ENCODE results near the gene DPEP3. TPM values are rescaled to one million over a fixed set of nuclear protein-coding genes. Genes with fewer than 3 reads are reported as not detected.

Gene DPEP3
- total RNA-seq, 1 donor from 2014 or later: 0.12 TPM

DNA sequence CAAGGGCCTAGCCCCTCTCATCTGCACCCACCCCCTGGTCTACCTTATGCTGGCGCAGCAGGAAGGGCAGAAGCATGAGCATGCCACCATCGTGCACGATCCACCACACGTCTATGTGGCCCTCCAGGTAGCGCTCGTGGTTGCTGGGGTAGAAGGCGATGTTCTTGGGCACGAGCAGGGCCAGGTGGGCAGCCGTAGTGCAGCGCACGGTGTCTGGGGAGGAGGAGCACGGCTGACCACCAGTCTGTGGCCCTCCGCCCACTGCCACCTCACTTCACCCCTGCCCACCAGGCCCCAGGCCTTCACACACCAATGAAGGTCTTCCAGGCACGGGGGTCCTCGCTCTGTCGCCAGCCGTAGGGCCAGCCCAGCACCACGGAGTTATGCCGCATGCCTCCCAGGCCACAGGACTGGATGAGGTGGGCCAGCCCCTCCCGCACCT is 34.1 kb downstream of the DPEP3 start:
- intact Hi-C loops (cut with micrococcal nuclease): no loop called here

- intact Hi-C loops (cut with micrococcal nuclease): no loop called here
Measured at GRCh38 chr16:67945392-67945933, 34.8 kb downstream of the DPEP3 start.

DNA sequence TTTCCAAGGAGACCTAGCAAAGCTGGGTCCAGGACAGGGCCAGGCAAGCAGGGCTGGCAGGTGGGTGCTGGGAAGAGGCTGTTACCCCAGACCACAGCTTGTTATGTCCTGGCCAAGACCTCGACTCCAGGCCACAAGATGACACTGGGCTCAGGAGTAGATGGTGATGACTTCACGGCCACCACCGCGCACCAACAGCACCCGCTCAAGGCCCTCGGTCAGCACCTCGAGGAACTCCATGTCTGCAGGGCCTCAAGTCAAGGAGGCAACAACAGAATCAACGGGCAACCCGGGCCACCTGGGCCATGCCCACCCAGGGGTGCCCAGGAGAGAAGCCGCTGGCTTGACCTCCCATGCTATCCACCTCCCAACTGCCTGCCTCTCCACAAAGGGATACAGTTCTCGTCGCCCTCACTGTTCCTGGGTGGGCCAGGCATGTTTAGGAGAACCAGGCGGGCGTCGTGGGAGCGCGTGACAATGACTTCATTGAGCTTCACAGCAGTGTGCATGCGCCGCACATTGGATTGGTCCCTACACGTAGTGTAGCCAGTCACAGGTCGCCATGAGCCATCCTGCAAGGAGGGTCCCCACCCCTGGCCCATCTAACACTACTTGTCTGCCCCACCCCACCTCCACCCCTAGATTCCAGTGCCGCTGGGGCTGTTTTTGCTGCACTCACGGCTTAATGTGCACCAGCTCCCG is 35.5 kb downstream of the DPEP3 start:
- intact Hi-C loops (cut with micrococcal nuclease): no loop called here

DNA sequence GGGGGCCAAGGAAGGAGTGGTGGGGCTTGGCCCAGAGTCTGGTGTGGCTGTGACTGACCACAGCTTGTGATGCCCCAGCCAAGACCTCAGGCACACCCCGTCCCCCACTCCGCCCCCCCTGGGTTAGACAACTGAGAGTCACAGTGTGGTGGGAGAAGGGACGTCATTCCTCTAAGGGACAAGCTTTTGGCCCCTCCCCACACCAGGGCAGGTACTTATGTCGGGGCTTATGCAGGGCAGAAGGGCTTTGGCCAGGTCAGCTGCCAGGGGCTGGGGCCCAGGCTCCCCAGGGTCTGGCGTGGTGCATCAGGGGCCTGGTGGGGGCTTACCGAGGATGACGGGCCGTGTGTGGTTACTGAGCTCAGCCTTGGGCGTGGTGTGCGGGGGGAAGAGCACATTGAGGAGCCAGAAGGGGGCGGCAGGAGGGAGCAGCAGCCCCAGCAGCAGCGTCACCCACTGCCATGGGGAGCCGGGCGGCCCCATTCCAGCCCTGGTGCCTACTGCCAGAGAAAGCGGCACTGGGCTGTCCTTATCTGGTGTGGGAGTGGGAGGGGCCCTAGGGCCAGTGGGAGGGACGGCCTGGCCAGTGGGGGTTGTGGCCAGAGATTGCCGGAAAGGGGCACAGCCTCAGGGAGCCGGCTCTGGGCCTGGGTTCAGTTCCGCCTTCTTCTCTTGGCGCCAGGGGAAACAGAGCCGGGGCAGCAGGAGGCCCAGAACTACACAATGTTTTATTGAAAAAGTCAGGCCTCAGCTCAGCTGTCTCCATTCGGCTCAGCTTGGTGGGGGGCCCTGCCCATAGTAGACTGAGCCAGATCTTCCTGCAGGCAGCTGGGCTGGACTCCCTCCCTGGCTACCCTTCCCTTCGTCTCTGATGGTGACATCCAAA is 36.4 kb downstream of the DPEP3 start, which contains the start of gene LCAT:
Gene LCAT, minus strand, starts transcription at position 502 of the 886 bp plus-strand sequence. Its CDS starts 19 bp downstream, at position 483.
- intact Hi-C loops (cut with micrococcal nuclease): no loop called here

GRCh38 chr16:67943256-67943618 is 37.1 kb downstream of the DPEP3 start:
- intact Hi-C loops (cut with micrococcal nuclease): no loop called here

DNA sequence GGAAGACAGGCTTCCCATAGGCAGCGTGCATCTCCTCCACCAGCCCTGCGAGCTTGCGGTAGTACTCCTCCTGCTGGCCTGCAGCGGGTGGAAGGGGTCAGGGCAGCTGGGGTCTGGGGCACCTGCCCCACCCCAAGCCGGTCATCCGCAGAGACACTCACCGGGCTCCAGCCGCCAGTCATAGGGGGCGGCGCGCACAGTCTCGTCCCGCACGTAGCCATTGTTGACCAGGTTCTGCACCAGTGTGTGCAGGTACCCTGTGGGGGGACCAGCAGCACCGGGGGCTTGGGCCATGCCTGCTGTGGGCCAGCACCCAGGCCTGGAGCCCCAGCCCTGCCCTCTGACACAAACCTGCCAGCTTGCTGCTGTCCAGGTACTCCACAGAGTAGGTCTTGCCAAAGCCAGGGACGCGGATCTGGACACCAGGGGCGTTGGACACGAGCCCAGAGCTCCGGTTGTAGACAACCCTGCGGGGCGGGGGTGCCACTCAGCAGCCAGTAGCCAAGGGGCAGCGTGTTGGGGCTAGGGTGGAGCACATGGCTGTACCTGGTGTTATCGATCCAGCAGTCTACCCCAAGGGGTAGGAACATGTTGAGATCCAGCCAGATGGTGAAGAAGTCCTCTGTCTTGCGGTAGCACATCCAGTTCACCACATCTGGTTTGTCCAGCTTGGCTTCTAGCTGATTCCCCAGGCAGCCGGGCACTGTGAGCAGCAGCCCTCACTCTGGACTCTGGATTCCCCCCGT is 37.6 kb downstream of the DPEP3 start:
- intact Hi-C loops (cut with micrococcal nuclease): no loop called here

GRCh38 chr16:67942200-67942509 is 38.1 kb downstream of the DPEP3 start:
- intact Hi-C loops (cut with micrococcal nuclease): no loop called here

GRCh38 chr16:67941469-67942199 is 38.7 kb downstream of the DPEP3 start:
- intact Hi-C loops (cut with micrococcal nuclease): no loop called here

- intact Hi-C loops (cut with micrococcal nuclease): no loop called here
Measured at GRCh38 chr16:67940446-67941089, 39.7 kb downstream of the DPEP3 start.

DNA sequence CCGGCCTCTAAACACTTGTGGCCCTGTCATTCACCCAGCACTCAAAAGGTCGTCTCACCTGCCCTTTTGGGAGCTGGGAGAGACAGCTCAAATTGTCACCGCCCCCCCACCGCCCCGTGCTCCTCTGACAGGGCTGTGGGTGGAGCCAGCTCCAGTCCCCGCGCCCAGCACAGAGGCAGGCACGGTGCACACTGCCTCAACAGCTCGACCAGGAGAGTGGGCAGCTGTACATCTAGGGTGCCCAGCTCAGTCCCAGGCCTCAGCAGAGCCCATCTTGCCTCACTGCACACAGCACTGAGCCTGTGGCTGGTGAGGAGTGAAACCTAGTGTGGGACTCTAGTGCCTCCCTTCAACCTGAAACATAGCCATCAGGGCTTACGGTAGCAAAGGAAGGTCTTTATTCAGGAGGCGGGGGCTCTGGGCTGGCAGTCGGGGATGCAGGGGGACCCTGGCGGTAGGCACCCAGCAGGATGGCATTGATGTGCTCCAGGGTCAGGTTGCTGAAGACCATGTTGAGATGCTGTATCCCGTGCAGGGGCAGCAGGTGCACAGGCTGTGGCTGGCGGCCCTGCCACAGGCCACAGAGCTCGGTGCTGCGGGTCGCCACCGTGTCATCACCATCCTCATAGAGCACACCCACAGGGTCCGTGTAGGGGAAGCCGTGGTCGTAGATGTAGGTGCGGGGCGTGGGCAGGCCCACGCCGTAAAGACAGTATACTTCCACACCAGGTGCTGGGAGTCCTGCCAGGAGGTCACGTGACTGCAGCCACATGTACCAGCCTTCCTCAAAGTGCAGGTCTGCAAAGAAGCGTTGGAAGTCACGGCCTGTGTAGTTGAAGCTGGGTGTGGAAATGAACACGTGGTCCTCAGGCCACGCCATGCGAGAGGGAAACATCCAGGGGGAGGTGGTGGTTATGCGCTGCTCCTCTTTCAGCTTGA is 40.5 kb downstream of the DPEP3 start:
- intact Hi-C loops (cut with micrococcal nuclease): loop anchor here (5.0 kb wide), 3 partner anchors 288 to 508 kb away; partner anchors contain the start of genes PRMT7, SLC7A6OS and SMPD3

DNA sequence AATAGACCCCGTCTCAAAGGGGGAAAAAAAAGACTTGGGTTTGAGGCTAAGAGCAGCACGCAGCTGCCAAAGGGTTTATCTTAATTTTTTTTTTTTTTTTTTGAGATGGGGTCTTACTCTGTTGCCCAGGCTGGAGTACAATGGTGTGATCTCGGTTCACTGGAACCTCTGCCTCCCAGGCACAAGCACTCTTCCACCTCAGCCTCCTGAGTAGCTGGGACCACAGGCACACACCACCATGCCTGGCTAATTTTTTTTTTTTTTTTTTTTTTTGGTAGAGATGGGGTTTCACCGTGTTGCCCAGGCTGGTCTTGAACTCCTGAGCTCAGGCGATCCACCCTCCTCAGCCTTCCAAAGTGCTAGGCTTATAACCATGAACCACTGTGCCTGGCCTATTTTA is 42.6 kb downstream of the DPEP3 start:
- intact Hi-C loops (cut with micrococcal nuclease): loop anchor here (5.0 kb wide), 3 partner anchors 290 to 510 kb away; partner anchors contain the start of genes PRMT7, SLC7A6OS and SMPD3

DNA sequence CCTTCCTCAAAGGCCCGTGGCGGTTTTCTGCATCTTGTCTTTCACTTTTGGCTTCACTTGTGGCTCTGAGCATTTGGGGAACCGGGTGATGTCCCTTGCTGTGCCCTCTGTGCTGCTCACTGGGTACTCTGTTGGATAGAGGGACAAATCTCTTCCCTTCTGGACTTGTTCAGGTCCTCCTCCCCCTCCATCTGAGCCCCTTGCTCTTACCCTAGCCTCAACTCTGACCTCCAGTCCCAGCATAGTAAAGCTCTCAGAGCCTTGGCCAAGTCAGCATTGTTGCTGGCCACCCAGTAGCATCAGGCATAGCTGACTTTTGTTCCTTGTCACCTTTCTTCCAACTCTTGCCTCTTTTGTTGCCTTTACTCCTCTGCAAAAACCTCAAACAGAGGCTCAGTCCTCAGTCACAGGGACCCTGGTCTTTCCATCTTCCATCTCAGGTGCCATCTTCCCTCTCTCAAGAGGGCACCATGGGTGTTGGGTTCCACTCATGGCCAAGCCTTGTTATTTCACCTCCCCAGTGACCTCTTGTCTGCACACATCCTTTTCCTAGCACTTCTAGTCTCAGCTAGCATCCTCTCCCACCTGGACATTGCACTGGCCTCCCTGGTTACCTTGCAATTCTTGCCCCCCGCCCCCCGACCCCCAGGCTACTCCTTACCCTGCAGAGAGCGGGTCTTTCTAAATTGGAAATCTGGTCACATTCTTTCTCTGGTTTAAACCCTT is 43.3 kb downstream of the DPEP3 start:
- intact Hi-C loops (cut with micrococcal nuclease): loop anchor here (1.0 to 5.0 kb wide), 5 partner anchors 103 to 510 kb away; partner anchors contain the start of genes PRMT7, SLC7A6OS and SMPD3

DNA sequence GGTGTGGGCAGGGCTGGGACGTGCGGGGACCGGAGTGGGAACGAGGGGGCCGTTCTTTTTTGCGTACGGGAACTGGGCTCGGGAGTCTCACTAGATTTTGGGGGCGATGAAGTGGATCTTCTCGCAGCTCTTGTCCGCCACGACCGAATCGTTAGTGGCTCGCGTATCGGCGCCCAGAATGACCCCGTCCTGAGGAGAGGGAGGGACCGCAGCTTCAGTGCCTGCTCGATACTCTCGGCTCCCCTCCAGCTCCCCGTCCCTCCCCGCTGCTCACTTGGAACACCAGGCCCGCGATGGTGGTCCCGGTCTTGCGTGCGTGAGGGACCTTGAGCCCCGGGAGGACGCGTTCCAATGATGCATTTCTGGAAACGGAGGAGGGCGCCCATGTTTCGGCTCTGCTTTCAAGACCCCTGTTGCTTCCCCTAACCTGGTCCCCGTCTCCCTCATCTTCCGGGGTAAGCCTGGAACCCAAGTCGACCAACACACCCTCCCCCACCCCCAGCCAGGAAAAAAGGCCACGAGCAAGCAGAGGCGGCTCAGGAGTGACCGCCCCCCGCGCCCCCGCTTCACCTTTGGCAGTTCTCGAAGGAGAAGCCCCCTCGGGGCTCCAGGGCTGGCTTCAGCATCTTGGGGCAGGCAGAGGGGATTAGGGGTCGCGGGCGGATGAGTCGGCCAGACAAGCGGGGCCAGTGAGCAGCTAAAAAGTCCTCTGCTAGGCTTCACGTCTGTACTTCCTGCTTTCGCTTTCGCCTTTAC is 44.0 kb downstream of the DPEP3 start, which contains the start of gene PSMB10:
Gene PSMB10, minus strand, starts transcription at position 727 of the 756 bp plus-strand sequence. Its CDS starts 101 bp downstream, at position 626.
- intact Hi-C loops (cut with micrococcal nuclease): loop anchor here (1.0 to 5.0 kb wide), 5 partner anchors 104 to 511 kb away; partner anchors contain the start of genes PRMT7, SLC7A6OS and SMPD3

GRCh38 chr16:67935402-67936123 is 44.7 kb downstream of the DPEP3 start:
- intact Hi-C loops (cut with micrococcal nuclease): loop anchor here (1.0 to 5.0 kb wide), 20 partner anchors 33 to 512 kb away; partner anchors contain the start of genes ACD, CTCF, DDX28 and DUS2

DNA sequence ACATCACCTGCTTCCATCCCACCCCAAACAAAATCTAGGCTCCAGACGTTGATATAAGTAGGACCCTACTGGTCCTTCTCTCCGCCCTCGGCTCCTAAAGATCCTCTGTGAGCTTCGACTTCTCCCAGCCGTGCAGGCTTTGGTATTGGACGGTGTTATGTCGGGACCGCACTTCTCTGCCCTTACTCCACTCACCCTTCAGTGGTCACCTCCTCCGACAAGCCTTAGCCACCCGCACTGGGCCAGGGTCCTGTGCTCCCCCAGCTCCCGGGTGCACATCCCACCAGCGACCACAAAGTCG is 45.2 kb downstream of the DPEP3 start:
- intact Hi-C loops (cut with micrococcal nuclease): loop anchor here (1.0 to 5.0 kb wide), 18 partner anchors 33 to 512 kb away; partner anchors contain the start of genes ACD, CTCF, DDX28 and DUS2

- intact Hi-C loops (cut with micrococcal nuclease): loop anchor here (1.0 to 5.0 kb wide), 18 partner anchors 34 to 513 kb away; partner anchors contain the start of genes ACD, CTCF, DDX28 and DUS2
Measured at GRCh38 chr16:67934306-67935100, 45.8 kb downstream of the DPEP3 start.
